Measurements from ENCODE around the gene GXYLT2. TPM values are rescaled to one million over a fixed set of nuclear protein-coding genes. Genes with fewer than 3 reads are reported as not detected.

Gene GXYLT2
- total and polyA plus RNA-seq, 10 of the 15 experiments (the other 5 are each of a cell fraction or from before 2014, with no cell fraction given): 0.27 to 2.6 (median 0.78) TPM

- ChIA-PET RAD21 (ENCODE audit: unreplicated experiment) (no interaction called here), POLR2A (no interaction called here), SMC1A (ENCODE audit: uncharacterized antibody, unreplicated experiment) (interaction anchor here (0.6 to 2.2 kb wide), 2 partner anchors 11 to 23 kb away, joined by 4 to 13 read pairs; no protein-coding TSS in a partner anchor), CTCF (interaction anchor here (1.5 kb wide), 1 partner anchor 79 kb away, joined by 6 read pairs; no protein-coding TSS in a partner anchor)
- BruUV-seq (replicated peaks): no TSS peak
- H3K9me3 ChIP-seq (replicated peaks; ENCODE audit: control insufficient read depth, insufficient read depth, low read length): no peaks in the 10 kb centered on the region
- WGBS (ENCODE audit: insufficient coverage, insufficient replicate concordance, low lambda C conversion rate, missing lambda C conversion rate): 7% methylated on average over 5 of the region's 5 CpGs
- intact Hi-C loops (cut with micrococcal nuclease; ENCODE audit: unreplicated experiment): loop anchor here (2.0 to 10.0 kb wide), 2 partner anchors 20 to 518 kb away; partner anchors contain the start of gene PPP4R2
- FAIRE-seq (peak; percentile 72), ATAC-seq (peak; percentile 92), DNase-seq (ENCODE audit: low read depth, low spot score) (no peak)
- H3K4me1 ChIP-seq (ENCODE audit: control insufficient read depth, insufficient read depth, low read length): peaks cover 25% of the 10 kb centered on the region
- H2AFZ ChIP-seq (ENCODE audit: control insufficient read depth, low read depth, low read length): no peak overlapping the region
- no peaks in the 10 kb centered on the region for H3K27me3 ChIP-seq (replicated peaks in 1 of 2; ENCODE audit: control insufficient read depth in 2 of 2, insufficient read depth in 2 of 2, low read length in 1 of 2)
- H3K4me2 ChIP-seq (ENCODE audit: control insufficient read depth, insufficient read depth): 0 out of 2 replicates have a peak overlapping the region, but pooled peaks have one; percentile 31
- no peak overlapping the region for H3K27ac ChIP-seq (ENCODE audit: control insufficient read depth, insufficient read depth)
- H3K4me3 ChIP-seq: no peak overlapping the region
- no peaks in the 10 kb centered on the region for H3K79me2 ChIP-seq (ENCODE audit: control insufficient read depth, insufficient read depth, low read length)
- H3K36me3 ChIP-seq (ENCODE audit: control insufficient read depth in 2 of 2, insufficient read depth in 2 of 2, low read length in 1 of 2): no peaks in the 10 kb centered on the region
- in situ Hi-C loops (cut with MboI): no loop called here
- H3K9ac ChIP-seq (ENCODE audit: control insufficient read depth, insufficient read depth, low read length): no peak overlapping the region
- H4K20me1 ChIP-seq (ENCODE audit: control insufficient read depth, insufficient read depth): no peaks in the 10 kb centered on the region
- no peak for TF ChIP-seq HDAC2 (IDR thresholded peaks at IDR 0.05)
- TF ChIP-seq MEF2A (IDR thresholded peaks at IDR 0.05; ENCODE audit: insufficient read depth, low read depth, low read length): 0 out of 2 replicates have a peak, but pooled peaks have one; percentile 43
- no peak for TF ChIP-seq PKNOX1 (IDR thresholded peaks at IDR 0.05)
- no peak for TF ChIP-seq KAT2A (conservative IDR thresholded peaks at IDR 0.05; ENCODE audit: control insufficient read depth, low read depth, low read length)
- no peak for TF ChIP-seq SREBF1 (IDR thresholded peaks at IDR 0.05; ENCODE audit: low read length)
- TF ChIP-seq CHD2 (IDR thresholded peaks at IDR 0.05; ENCODE audit: borderline replicate concordance, low read depth, low read length): no peak
- TF ChIP-seq CEBPZ (IDR thresholded peaks at IDR 0.05; ENCODE audit: low read depth, low read length): no peak
- no peak for TF ChIP-seq SIN3A (IDR thresholded peaks at IDR 0.05; ENCODE audit: low read depth, low read length)
- TF ChIP-seq GATAD2B (conservative IDR thresholded peaks at IDR 0.05; ENCODE audit: low read depth): 0 out of 2 replicates have a peak, but pooled peaks have one; percentile 65
- no peak for TF ChIP-seq SMARCA5 (IDR thresholded peaks at IDR 0.05)
- no peak; the same call in 1 of the 2 replicates for TF ChIP-seq TCF7 (IDR thresholded peaks at IDR 0.05; ENCODE audit: borderline replicate concordance)
- TF ChIP-seq RCOR1 (conservative IDR thresholded peaks at IDR 0.05; ENCODE audit: low read depth, low read length): no peak
- no peak for TF ChIP-seq ZNF217 (IDR thresholded peaks at IDR 0.05)
- no peak for TF ChIP-seq ZSCAN29 (IDR thresholded peaks at IDR 0.05)
- TF ChIP-seq MTA2 (IDR thresholded peaks at IDR 0.05; ENCODE audit: low read depth): peak; percentile 73
- TF ChIP-seq MEF2B (IDR thresholded peaks at IDR 0.05; ENCODE audit: partially characterized antibody, poor library complexity, severe bottlenecking): no peak
- TF ChIP-seq BCLAF1 (IDR thresholded peaks at IDR 0.05): no peak
- no peak for TF ChIP-seq SREBF2 (IDR thresholded peaks at IDR 0.05; ENCODE audit: low read length)
These were observed 89.4 kb downstream of the GXYLT2 start for GRCh38 chr3:72977060-72977808.

Measured in GM12878 (cell line).